Hindlimb muscle (tissue), 1 donor: ENCODE data around the gene TFAP2E. TPM values are rescaled to one million over a fixed set of nuclear protein-coding genes. Genes with fewer than 3 reads are reported as not detected.
A peak's percentile ranks its signal among the peaks of the same experiment; 100 is the strongest.

Source experiments
- DNase-seq: peaks from one replicate; pipeline ENCODE4 v3.0.0-alpha.2; 2013
- polyA plus RNA-seq: library from polyadenylated mRNA; unstranded; fragments of 120-200 nt; gene quantifications from one replicate; pipeline ENCODE4 v1.2.1, GENCODE V29; 2013; ENCODE audit not compliant: insufficient read length

Gene TFAP2E
- polyA plus RNA-seq, 1 donor, result 0.96 TPM

DNA sequence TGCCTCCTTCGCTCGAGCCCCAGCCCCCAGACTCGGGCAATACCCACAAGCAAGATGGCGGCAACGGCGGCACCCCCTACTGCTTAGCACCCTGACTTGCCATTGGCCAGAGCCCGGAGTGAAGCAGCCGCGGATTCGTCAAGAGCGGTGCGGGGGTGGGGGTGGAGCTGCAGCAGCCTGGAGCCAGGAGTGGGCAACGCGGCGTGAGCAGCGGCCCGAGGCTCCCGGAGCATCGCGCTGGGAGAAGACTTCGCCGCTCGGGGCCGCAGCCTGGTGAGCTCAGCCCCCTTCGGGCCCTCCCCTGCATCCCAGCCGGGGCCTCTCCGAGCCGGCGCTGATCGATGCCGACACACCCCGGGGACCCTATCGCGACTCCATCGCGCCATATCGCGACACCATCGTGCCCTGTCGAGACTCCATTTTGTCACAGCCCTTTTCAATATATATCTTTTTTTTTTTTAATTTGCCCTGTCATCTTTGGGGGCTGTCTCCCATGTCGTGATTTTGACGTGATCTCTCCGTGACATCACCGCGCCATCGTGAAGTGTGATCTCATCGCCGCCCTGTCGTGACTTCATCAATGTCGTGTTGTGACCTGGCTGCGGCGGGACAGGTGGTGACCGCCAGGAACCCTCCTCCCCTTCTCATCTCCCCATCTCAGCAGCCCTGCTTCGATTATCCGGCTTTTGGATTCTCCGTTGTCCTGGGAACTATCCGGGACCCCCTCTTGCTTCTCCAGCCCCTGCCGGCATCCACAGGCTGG, 15.3 kb upstream of the TFAP2E start, which contains the start of gene NCDN:
Gene NCDN, plus strand, starts transcription at position 189 of the 763 bp plus-strand sequence. Its CDS starts 392 bp downstream, at position 581.
- peak; percentile 97 for DNase-seq

GRCh38 chr1:35558374-35559316, 14.5 kb upstream of the TFAP2E start:
- no peak for DNase-seq

- no peak for DNase-seq
Measured at GRCh38 chr1:35559317-35559944, 13.7 kb upstream of the TFAP2E start.

DNA sequence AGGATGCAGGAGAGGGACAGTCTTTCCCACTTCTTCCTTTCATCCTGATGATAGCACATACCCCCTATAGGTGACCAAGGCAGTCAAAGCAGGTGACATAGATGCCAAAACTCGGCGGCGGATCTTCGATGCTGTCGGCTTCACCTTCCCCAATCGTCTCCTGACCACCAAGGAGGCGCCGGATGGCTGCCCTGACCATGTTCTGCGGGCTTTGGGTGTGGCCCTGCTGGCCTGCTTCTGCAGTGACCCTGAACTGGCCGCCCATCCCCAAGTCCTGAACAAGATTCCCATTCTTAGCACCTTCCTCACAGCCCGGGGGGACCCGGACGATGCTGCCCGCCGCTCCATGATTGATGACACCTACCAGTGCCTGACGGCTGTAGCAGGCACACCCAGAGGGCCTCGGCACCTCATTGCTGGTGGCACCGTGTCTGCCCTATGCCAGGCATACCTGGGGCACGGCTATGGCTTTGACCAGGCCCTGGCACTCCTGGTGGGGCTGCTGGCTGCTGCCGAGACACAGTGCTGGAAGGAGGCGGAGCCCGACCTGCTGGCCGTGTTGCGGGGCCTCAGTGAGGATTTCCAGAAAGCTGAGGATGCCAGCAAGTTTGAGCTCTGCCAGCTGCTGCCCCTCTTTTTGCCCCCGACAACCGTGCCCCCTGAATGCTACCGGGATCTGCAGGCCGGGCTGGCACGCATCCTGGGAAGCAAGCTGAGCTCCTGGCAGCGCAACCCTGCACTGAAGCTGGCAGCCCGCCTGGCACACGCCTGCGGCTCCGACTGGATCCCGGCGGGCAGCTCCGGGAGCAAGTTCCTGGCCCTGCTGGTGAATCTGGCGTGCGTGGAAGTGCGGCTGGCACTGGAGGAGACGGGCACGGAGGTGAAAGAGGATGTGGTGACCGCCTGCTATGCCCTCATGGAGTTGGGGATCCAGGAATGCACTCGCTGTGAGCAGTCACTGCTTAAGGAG, 12.6 kb upstream of the TFAP2E start:
- DNase-seq, result no peak

- DNase-seq, result no peak
Measured at GRCh38 chr1:35561297-35561971, 11.7 kb upstream of the TFAP2E start.

- DNase-seq, result no peak
Measured at GRCh38 chr1:35561972-35562680, 11.0 kb upstream of the TFAP2E start.

GRCh38 chr1:35563166-35563565, 9.9 kb upstream of the TFAP2E start:
- no peak for DNase-seq

DNA sequence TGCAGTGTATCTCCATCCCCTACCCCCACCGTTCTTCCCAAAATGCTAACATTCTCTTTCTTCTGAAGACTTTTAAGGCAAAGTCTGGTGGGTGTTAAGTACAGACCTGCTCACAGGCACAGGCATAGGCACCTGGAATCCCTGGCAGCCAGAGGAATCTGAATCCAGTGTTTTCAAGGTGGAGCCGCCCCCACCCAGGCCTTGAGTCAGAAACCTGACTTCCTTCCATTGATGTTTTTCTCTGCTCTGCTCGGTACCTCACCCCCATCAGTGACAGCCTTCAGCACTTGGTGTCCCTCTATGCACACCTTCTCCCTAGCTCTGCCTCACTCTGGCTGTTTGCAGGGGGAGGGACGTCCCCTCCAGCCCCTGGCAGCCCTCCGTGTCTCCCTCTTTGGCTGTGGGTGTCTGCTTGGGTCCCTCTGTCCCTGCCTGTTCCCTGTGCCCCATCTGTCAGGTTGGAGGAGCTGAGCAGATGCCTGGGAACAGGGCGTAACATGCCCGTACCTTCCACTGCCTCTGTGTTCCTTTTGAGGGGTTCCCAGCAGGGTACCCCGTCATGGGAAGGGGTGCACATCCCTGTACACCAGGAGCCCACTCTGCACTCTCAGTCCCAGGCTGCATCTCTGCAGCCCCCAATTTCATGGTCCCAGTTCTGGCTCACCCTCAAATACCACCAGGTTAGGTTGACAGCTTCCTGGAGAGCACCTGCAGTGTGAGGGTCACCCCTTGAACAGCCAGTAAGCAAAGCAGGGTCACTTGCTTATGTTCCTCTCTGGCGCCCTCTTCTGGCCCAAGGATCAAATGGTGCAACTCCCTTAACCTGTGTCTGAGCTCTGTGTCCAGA, 8.9 kb upstream of the TFAP2E start:
- no peak for DNase-seq

DNA sequence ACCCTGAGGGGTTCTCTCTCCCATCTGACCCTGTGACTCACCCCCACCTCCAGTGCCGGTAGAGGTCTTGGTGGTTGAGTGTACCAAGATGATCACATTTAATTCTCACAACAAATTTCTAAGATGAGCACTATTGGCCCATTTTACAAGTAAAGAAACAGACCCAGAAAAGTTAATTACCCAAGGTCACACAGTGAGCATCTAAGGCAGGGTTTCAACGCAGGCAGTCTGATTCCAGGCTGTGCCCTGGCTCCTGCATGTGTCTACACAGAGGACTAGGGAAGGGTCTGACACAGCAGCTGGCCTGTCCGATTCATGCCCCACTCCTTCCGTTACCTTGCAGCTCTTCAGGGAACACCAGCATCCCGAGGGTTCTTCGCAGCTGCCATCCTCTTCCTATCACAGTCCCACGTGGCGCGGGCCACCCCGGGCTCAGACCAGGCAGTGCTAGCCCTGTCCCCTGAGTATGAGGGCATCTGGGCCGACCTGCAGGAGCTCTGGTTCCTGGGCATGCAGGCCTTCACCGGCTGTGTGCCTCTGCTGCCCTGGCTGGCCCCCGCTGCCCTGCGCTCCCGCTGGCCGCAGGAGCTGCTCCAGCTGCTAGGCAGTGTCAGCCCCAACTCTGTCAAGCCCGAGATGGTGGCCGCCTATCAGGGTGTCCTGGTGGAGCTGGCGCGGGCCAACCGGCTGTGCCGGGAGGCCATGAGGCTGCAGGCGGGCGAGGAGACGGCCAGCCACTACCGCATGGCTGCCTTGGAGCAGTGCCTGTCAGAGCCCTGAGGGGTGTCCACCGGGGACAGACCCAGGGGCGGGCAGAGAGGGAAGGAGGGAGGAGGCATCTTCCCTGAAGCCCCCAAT, 8.0 kb upstream of the TFAP2E start:
- DNase-seq, result no peak

DNA sequence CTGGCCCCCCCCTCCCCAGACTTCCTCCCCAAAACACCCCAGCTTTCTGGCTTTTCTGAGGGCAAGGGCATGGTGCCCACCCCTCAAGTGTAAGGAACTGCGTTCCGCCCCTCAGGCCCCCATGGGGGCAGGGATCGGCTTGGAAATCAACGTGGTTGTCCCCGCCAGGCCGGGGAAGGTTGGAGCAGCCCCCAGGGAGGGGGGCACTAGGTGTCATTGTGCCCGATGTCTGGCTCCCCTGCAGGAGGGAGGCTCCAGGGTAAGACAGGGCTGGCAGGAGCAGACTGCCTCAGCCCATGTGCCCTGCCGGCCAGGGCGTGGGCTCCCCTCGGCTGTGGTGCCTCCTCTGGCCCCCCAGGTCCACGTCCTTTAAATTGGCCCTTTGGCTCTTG, 7.4 kb upstream of the TFAP2E start:
- DNase-seq, result no peak

GRCh38 chr1:35567947-35568558, 5.1 kb upstream of the TFAP2E start:
- DNase-seq, result no peak

- peak; percentile 74 for DNase-seq
Measured at GRCh38 chr1:35568975-35569395, 4.1 kb upstream of the TFAP2E start.

GRCh38 chr1:35569936-35570335, 3.2 kb upstream of the TFAP2E start:
- DNase-seq, result no peak

- no peak for DNase-seq
Measured at GRCh38 chr1:35570589-35571137, 2.5 kb upstream of the TFAP2E start.

DNA sequence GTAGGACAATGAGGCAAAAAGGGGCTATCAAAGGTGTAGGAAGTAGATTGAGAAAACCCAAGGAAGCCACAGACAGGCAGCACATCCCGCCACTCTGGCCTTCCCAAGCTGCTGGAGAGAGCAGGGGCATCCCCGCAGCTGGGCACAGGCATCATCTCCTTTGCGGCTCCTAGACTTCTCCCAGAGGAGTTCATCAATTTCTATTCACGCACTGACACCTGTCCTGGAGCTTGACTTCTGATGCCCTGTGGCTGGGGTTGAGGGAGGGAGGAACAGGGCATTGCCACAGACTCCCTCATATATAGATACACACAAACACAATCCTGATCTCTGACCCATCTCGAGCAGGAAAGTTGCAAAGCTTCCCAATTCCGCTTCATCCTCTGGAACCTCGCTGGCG, 1.9 kb upstream of the TFAP2E start:
- no peak for DNase-seq

DNA sequence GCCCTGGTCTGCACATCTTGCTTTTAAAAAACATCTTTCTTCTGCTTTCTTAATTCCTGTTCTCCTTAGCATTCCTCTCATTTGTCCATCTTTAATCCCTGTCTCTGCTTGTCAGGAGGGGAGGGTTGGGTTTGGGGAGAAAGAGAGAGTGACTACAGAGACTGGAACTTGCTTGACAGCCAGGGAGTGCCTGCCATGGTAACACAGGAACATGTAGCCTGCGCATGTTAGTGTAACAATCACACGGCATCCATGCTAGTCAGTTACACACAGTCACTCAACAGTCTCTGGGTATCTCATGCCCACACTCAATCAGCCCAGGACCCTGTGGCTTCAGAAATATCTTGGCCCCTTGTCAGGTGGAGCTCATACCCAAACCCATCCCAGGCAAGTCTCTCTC, 818 bp upstream of the TFAP2E start:
- DNase-seq, result no peak

- DNase-seq, result no peak
Measured at GRCh38 chr1:35574125-35574654, 1.1 kb downstream of the TFAP2E start.
